Endometrial microvascular endothelial cells (primary cell): Measurements from ENCODE around the gene TENT5C. TPM values are rescaled to one million over a fixed set of nuclear protein-coding genes. Genes with fewer than 3 reads are reported as not detected.

Experiments used
- in situ Hi-C: cut with HindIII; loops from 2 replicates; pipeline ENCODE4 v1.10.0; 2017; ENCODE audit warnings: low sequenced_read_pairs, low pct_unique_long_range_greater_than_20kb; ENCODE audit errors: inconsistent ontology term
- total RNA-seq: library from RNA; depleted of rRNA; stranded (reverse); fragments of >200 nt; gene quantifications from one replicate; pipeline ENCODE4 v1.2.3, GENCODE V29; 2015; ENCODE audit errors: inconsistent ontology term

The TENT5C gene
- total RNA-seq, 1 donor from 2014 or later = 0.19 TPM

DNA sequence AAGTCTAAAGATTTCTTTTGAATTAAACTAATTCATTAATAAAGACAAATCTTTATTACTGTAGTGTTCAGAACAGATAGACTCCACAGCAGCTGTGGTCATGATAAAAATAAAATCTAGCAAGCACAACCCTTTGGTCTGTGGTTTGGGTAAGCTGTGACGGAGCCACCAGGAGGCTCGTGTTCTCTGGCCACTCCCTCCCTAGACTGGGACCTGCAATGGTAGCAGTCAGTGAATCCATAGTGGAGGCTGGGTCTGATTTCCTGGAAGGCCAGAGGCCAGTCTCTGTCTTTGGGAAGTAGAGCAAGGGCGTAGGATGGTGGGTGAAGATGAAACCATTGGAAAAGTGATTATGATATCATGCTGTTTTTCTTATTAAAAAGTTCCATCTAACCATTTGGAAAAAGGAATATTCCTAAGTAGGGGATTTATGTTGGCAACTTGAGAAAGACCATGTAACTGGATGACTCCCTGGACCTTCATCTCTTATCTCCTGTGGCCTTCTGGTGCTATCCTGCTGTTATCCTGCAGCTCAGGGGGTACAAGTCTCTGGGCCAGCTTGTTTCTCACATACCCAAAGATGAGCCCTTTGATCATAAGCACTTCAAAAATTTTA lies 39.0 kb downstream of the TENT5C start:
- in situ Hi-C loops = no loop called here

- in situ Hi-C loops = no loop called here
Observed at GRCh38 chr1:117645343-117645742, 39.5 kb downstream of the TENT5C start.

DNA sequence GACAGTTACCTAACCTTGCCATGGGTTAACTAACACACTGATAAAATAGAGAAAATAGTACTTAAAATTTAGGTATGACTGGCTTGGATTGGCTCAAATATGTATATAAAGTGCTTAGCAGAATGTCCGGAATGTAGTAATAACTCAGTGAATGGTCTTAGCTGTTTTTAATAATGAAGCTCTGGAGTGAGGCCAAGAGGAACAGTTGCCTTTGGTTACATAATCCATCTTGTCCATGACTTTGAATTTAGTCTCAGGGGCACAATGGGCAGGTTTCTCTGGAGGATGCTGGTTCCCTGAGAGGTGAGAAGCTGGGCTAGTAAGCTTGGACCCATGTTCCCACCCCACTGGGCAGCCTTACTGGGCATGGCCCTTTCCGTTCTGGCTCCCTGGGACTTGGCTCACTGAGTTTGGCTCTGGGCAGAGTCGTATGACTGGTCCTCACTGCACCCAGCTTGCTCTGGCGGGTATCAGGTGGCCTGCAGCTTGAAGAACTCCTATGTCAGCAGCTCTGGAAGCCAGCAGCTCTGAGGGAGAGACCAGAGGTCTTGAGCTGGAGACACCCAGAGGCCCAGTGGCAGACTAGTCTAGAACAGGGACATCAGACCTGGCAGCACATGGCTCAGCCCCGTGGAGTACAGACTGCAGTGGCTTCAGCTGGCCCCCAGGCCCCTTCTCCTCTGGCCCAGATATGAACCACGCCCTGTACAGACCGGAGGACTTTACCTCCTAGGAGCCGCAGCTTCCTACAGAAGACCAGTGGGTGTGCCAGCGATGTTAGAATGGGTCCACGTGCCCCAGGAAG lies 40.4 kb downstream of the TENT5C start:
- in situ Hi-C loops = no loop called here

GRCh38 chr1:117646956-117647355 lies 41.1 kb downstream of the TENT5C start:
- in situ Hi-C loops = no loop called here

GRCh38 chr1:117648015-117648414 lies 42.2 kb downstream of the TENT5C start:
- in situ Hi-C loops = no loop called here

- in situ Hi-C loops = no loop called here
Observed at GRCh38 chr1:117650840-117651568, 45.2 kb downstream of the TENT5C start.

DNA sequence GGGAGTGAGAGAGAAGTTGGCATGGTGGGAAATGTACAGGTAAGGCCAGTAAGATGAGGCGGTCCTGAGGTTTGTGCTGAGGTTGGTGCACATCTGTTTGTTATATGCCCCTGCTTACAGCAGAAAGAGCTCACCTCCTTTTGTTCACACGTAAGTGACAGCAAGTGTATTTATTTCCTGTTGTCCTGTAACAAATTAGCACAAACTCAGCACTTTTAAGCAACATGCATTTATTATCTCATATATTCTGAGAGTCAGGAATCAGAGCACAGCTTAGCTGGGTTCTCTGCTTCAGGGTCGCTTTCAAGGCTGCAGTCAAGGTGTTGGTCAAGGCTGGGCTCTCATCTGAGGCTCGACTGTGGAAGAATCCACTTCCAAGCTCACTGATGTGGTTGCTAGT lies 45.8 kb downstream of the TENT5C start:
- in situ Hi-C loops = no loop called here

- in situ Hi-C loops = no loop called here
Observed at GRCh38 chr1:117652421-117652820, 46.6 kb downstream of the TENT5C start.

- in situ Hi-C loops = no loop called here
Observed at GRCh38 chr1:117653195-117653594, 47.3 kb downstream of the TENT5C start.

DNA sequence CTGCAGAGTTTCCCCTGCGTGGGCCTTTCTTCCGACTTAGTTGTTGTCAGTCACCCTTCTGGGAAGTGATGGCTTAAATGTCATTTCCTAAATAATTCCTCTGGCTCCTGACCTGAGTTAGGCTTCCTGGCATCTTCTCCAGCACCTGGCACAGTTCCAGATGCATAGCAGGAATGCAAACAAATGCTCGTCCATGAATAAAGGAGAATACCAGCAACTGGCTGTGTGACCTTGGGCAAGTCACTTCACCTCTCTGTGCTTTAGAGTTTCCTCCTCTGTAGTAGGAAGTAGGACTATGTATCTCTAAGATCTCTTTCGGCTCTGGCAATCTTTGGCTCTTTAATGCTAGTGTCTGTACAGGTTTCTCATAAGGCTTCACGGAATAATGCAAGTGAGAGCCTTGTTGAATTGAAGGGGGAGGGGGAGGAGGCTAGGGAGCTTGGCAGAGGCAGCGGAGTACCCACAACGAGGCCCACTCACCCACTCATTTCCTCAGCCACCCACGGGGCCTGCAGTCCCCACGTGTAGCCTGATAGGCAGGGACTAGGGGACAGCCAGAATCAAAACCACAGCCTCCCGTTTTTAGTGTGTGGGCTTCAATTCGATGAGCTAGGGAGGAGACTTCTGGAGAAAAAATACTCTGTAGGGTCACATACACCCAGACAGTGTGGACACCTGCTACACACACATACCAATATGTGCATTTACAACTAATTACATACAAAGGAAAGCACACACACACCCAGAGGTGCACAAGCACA lies 48.1 kb downstream of the TENT5C start:
- in situ Hi-C loops = no loop called here

GRCh38 chr1:117654493-117655219 lies 48.8 kb downstream of the TENT5C start:
- in situ Hi-C loops = no loop called here

- in situ Hi-C loops = no loop called here
Observed at GRCh38 chr1:117655220-117655577, 49.4 kb downstream of the TENT5C start.

DNA sequence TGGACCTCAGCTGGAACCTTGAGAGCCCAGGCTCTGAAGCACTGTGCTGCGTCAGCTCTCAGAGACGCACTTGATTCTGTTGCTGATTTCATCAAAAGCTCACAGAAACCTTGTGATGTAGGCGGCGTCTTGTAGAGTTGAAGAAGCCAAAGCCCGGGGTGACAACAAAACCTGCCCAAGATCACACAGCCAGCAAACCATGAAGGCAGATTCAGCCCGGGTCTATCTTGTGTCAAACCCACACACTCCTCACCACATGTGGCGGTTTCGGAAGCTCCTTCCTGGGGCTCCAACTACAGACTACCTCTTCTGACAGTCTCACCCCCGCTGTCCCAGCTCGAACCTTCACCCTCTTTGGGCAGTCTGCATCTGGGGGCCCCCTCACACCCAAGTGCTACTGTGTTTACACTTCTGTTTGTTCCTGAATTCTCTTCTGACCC lies 50.4 kb downstream of the TENT5C start:
- in situ Hi-C loops = no loop called here

DNA sequence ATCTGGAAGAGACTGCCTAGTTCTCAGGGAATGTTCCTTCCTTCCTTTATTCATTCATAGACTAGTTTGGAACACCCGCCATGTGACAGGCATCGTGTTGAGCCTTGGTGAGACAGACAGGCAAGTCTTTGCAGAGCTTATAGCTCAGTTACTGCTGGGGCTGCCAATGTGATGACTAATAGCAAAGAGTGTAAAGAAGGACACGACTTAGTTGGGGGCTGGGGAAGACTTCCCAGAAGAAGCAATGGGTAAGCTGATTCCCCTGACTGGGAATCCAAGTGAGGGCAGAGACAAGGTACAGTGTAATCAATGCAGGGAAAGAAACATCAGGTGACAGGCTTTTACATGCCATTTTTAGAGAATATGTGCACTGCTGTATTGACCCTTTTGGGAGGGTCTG lies 51.2 kb downstream of the TENT5C start:
- in situ Hi-C loops = no loop called here

GRCh38 chr1:117657949-117658660 lies 52.3 kb downstream of the TENT5C start:
- in situ Hi-C loops = no loop called here

DNA sequence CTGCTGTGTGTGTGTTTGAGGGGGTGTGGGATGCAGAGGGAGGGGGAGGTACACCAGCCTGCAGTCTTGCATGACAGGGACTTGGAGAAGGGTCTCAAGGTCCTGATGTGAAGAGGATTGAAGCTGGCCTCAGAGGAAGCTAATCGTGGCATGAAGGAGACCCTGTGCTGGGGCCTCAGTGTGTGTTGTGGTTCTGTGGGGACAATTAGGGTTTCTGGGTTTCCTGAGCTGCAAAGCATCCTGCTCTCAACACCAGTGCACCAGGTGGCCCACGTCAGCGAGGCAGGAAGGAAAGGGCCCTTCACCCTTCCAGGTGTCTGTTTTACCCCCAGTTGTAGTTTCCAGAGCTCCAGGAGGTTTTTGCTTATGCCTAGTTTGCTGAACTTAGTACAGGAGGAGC lies 52.8 kb downstream of the TENT5C start:
- in situ Hi-C loops = no loop called here

DNA sequence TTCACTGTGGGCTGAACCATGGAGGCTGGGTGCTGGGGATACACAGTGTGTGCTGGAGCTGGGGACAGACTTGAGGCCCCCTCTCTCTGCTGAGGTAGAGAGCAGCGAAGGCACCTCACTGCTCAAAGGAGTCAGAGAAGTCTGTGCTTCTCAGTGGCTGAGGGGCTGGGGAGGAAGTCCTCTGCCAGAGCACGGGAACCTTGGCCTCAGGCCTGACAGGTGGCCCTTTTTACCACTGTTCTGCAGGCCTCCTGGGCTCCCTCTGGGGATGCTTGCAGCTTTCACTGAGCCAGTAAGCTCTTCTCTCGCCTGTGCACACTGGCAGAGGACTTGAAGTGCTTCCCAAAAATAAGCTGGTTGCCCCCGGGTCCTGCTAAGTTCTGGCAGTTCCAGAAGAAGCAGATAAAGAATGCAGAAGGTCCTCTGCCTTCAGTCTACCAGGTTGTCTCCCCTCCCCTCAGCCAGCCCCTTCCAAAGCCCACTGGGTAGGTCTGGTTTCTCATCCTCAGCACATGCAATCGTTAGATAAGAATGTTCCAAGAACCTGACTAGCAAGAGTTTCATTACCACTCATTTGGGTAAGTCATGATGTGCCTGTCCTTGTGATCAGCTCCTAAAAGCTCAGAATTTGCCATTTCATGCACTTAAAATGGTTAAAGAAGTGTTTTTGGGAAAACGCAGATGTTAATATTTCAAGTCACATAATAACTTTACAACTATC lies 53.9 kb downstream of the TENT5C start:
- in situ Hi-C loops = no loop called here
